RKO (cell line): ENCODE results near the gene TRAIP.
"Not testable (repeated sequence)": the region's sequence is repeated elsewhere in the genome, so short reads cannot be mapped to it uniquely, and the experiment has no call there.

Experiments
- DNase-seq: peaks from one replicate; pipeline ENCODE4 v3.0.0-alpha.2; 2016; ENCODE audit warnings: low spot score

TRAIP gene

DNA sequence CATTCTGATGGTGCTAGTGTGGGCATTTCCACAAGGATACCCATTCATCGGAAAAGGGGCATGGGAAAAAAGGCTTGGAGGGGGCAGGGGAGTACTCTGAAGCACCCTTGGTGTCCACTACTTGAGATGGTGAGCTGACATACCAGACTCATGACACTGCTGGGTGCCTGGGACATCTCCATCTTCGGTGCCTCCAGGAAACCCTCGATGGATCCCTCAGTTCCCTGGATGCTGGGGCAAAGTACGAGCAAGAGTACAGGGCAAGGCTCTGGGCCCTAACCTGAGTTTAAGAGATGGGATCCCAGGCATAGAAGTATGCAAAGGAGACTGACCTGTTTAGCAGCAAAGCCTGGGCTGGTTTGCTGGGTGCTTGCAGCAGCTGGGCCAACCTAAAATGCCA lies 64.8 kb downstream of the TRAIP start:
- DNase-seq = no peak

GRCh38 chr3:49790626-49791411 lies 65.5 kb downstream of the TRAIP start:
- no peak for DNase-seq

GRCh38 chr3:49788056-49788455 lies 68.3 kb downstream of the TRAIP start:
- DNase-seq = no peak

- no peak for DNase-seq
Measured at GRCh38 chr3:49787536-49787935, 68.8 kb downstream of the TRAIP start.

- no peak for DNase-seq
Measured at GRCh38 chr3:49787182-49787464, 69.2 kb downstream of the TRAIP start.

GRCh38 chr3:49786357-49787181 lies 69.8 kb downstream of the TRAIP start, which contains the start of gene IP6K1:
TSS of gene IP6K1 (minus strand) at chr3:49786542. CDS start at chr3:49748040, 38,502 bp downstream.
- peak; percentile 100 for DNase-seq

DNA sequence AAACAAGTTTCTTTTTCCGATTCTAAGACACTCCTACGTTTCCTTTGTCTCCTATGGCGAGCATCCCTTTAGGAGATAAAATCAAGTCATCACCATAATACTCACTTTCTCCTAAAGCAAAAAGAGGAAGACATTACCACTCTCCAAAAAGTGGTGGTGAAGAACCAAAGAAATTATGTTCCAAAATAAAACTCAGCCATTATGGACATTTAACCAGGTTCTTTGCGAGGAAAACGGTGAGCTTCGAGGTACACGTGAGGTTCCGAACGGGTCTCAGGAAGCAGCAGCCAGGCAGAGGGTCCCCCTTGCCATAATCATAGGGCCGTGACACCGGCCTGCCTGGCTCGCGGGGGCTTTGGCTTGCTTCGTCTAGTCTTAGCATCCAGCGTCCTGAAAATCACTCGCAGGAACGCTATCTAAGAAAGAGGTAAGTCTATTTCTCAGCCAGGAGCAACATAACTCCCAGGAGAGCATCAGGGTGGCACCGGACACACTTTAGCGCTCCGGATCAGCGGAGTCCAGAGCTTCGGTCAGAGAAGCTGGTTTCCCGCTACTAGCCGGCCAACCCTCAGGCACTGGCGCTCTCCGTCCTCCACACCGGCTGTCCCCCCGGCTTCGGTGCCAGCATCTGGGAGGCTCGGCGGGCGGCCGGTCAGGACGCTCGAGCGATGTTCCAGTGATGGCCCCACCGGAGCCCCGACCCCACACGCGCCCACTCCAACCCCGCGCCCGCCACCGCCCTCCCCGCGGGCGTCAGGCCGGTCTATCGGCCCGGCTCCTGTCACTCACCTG lies 70.6 kb downstream of the TRAIP start:
- peak; percentile 62 for DNase-seq

DNA sequence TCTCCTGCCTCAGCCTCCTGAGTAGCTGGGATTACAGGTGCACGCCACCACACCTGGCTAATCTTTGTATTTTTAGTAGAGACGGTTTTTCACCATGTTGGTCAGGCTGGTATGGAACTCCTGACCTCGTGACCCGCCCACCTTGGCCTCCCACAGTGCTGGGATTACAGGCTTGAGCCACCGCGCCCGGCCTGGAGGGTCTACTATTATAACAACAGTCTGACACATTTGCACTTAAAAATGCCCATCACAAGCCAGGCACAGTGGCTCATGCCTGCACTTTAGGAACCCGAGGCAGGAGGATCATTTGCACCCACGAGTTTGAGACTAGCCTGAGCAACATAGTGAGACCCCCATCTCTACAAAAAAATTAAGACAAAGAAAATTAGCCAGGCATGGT lies 74.1 kb downstream of the TRAIP start:
- not testable (repeated sequence) for DNase-seq

- no peak for DNase-seq
Measured at GRCh38 chr3:49781415-49782199, 74.8 kb downstream of the TRAIP start.

- not testable (repeated sequence) for DNase-seq
Measured at GRCh38 chr3:49780975-49781365, 75.4 kb downstream of the TRAIP start.

GRCh38 chr3:49780080-49780974 lies 76.0 kb downstream of the TRAIP start:
- no peak for DNase-seq

DNA sequence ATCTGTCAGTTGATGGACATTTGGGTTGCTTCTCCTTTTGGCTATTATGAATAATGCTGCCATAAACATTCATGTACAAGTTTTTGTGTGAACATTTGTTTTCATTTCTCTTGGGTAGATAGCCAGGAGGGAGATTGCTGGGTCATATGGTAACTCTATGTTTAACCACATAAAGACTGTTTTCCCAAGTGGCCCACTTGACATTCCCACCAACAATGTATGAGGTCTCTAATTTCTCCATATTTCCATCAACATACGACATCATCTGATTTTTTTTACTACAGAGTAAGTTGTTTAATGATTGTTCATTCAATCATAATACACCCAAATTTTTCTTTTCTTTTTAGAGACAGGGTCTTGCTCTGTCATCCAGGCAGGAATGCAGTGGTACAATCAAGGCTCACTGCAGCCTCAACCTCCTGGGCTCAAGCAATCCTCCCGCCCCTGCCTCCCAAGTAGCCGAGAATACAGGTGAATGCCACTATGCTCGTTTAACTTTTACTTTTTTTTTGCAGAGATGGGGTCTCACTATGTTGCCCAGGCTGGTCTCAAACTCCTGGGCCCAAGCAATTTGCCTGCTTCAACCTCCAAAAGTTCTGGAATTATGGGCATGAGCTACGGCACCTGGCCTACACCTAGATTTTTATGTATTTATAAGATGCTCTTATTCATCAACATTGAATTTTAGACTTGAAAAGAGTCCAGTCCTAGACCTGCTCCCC lies 76.8 kb downstream of the TRAIP start:
- DNase-seq = no peak
